Activated gamma-delta T cell treated with Interleukin-2 at 50 U/mL for 16 hours (primary cell): ENCODE data around the gene CACNA2D4.

Experiments
- DNase-seq: peaks from one replicate; pipeline ENCODE4 v3.0.0-alpha.2; 2020

CACNA2D4 gene

GRCh38 chr12:1842905-1843640, 75.4 kb downstream of the CACNA2D4 start:
- DNase-seq: no peak

- no peak for DNase-seq
Measured at GRCh38 chr12:1842183-1842904, 76.1 kb downstream of the CACNA2D4 start.

GRCh38 chr12:1841586-1842182, 76.8 kb downstream of the CACNA2D4 start:
- no peak for DNase-seq

- DNase-seq: no peak
Measured at GRCh38 chr12:1840981-1841425, 77.4 kb downstream of the CACNA2D4 start.

- no peak for DNase-seq
Measured at GRCh38 chr12:1839956-1840951, 78.2 kb downstream of the CACNA2D4 start.

GRCh38 chr12:1839464-1839863, 79.0 kb downstream of the CACNA2D4 start:
- DNase-seq: no peak

GRCh38 chr12:1838994-1839365, 79.5 kb downstream of the CACNA2D4 start:
- DNase-seq: no peak

- no peak for DNase-seq
Measured at GRCh38 chr12:1838205-1838993, 80.1 kb downstream of the CACNA2D4 start.

- no peak for DNase-seq
Measured at GRCh38 chr12:1837541-1838204, 80.8 kb downstream of the CACNA2D4 start.

- DNase-seq: no peak
Measured at GRCh38 chr12:1836854-1837421, 81.5 kb downstream of the CACNA2D4 start.

GRCh38 chr12:1836241-1836803, 82.1 kb downstream of the CACNA2D4 start:
- DNase-seq: no peak

GRCh38 chr12:1835211-1836131, 83.0 kb downstream of the CACNA2D4 start:
- no peak for DNase-seq

- DNase-seq: no peak
Measured at GRCh38 chr12:1834186-1834925, 84.1 kb downstream of the CACNA2D4 start.

- no peak for DNase-seq
Measured at GRCh38 chr12:1833596-1834028, 84.8 kb downstream of the CACNA2D4 start.

- DNase-seq: no peak
Measured at GRCh38 chr12:1832801-1833595, 85.5 kb downstream of the CACNA2D4 start.

- DNase-seq: no peak
Measured at GRCh38 chr12:1830981-1831963, 87.2 kb downstream of the CACNA2D4 start.
